T47D (cell line): Measurements from ENCODE around the gene MVP.

ENCODE experiments used
- DNase-seq, 2 experiments: peaks; one replicate each; pipeline versions ENCODE4 v3.0.0 to v3.0.0-alpha.2; 2011 to 2012; ENCODE audit warnings: low read depth in 1 of 2, low spot score in 1 of 2
- JUND ChIP-seq: IDR thresholded peaks from 2 replicates; pipeline ENCODE4 v1.6.1; 2012; ENCODE audit warnings: low read depth
- in situ Hi-C: cut with HindIII; loops from 2 replicates; pipeline ENCODE4 v1.10.0; 2016; ENCODE audit warnings: low sequenced_read_pairs, low pct_unique_long_range_greater_than_20kb

MVP gene

DNA sequence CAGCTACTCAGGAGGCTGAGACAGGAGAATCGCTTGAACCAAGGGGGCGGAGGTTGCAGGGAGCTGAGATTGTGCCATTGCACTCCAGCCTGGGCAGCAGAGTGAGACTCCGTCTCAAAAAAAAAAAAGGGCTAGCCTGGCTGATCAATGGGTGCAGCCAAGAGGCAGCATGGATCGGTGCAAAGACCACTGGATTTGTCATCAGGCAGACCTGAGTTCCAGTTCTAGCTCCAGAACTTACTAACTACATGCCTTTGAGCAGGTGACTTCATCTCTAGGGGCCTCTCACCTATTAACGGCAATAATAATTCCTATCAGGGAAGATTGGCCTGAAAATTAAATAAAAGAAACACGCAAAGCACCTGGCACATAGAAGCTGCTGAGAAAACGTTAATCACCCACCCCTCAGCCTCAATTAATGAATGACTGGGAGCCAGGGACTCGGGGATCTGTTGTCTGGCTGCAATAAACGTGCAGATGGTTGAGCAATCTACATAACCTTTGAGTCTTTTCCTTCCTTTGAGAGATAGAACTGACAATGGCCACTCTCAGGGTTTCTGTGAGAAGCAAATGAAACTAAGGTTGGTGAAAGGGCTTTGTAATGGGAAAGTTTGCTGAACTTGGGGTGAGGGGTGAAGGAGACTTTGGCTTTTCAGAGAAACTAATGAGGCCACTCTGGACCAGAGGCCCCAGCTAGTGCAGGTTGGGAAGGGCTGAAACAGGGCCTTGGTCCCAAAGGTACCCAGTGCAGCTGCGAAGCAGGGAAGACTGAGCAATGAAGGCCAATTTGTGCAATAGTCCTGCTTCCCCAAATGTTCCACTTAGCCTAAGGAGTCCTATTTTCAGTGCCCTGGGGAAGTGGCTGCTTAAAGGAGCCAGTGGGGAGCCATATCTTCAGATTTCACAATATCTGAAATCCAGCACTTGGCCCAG is 71.5 kb downstream of the MVP start:
- in situ Hi-C loops, result no loop called here
- TF ChIP-seq JUND, result no peak
- no peak for DNase-seq

DNA sequence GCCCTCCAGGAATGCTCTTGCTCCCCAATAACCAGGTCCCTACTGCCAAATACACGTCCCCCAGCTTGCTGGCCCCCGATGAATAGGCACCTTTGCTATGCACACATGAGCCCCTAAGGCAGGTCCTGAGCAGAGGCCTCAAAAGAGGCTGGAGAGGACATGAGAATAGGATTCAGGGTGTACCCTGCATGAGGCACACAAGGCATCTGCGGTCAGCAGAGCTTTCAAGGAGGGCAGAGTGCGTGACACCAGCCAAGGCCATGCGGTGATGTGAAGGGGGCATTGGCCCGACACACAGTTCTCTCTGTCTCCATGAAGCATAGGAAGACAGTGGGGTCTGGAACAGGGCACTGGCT is 72.2 kb downstream of the MVP start:
- TF ChIP-seq JUND, result no peak
- no peak for DNase-seq
- in situ Hi-C loops, result no loop called here

DNA sequence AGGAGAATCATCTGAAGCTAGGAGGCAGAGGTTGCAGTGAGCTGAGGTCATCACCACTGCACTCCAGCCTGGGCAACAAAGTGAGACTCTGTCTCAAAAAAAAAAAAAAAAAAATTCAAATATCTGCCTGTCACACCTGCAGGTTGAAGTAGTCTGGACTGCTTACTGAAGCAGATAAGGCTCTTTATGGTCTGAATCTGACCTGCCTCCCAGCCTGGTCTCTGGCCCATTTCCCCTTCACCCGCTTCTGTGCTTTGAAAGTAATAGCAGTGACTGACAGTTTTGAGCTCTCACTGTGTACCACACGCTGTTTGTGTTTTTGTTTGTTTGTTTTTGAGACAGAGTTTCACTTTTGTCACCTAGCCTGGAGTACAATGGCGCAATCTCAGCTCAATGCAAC is 73.3 kb downstream of the MVP start:
- no peak for TF ChIP-seq JUND
- DNase-seq, result no peak
- in situ Hi-C loops, result no loop called here

DNA sequence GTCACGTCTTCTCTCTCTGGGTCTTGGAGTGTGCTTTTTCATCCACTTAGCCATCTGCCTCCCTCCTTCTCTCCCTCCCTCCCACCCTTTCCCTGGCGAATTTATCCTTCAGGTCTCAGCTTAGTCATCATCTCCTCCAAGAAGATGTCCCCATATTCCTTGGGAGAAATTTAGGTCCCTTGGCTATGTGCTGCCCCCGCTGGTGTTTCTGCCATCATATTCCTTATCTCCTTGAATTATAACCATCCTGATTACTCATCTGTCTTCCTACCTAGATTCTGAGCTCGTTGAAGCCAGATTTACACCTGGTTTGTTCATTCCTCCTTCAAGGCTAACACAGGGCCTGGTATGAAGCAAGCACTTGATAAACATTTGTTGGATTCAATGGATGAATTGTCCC is 74.1 kb downstream of the MVP start:
- DNase-seq, result no peak
- TF ChIP-seq JUND, result no peak
- in situ Hi-C loops, result no loop called here

DNA sequence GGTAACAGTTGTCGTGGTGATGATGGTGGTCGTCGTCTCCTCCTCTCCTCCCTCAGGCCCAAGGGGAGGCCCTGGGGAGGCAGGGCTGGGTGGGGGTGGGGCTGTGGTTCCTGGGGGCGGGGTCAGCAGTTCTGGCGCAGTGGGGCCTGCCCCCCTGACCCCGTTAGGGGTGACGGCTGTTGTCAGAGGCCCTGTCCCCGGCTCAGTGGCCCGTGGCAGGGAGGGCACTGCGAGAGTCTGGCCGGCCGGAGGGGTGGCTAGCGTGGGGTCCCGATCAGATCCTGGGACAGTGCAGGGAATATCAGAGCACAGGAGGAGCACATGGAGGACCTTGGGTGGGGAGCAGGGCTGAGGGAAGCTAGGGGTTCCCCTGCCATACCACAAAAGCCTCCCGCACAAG is 76.6 kb downstream of the MVP start:
- TF ChIP-seq JUND, result no peak
- in situ Hi-C loops, result no loop called here

DNA sequence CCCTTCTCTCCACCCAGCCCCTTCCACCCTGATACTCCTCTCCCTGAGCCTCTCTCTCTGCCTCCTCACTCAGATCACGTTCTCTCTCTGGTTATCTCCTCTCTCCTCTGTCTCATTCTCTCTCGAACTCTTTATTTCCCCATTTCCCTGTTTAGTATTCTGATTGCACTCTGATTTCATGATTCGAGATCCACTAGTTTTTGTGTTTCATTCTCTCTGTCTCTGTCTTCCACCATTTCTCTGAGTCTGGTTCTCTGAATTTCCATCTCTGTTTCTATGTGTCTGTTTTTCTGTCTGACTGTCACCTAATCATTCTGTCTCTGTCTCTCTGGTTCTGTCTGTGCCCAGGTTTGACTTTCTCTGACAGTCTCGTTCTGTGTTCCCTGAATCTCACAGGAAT is 77.1 kb downstream of the MVP start:
- in situ Hi-C loops, result no loop called here
- DNase-seq, result no peak
- TF ChIP-seq JUND, result no peak

More for the DNA sequence above, 76.6 kb downstream of the MVP start:
- no peak for DNase-seq
